SKM-1 (cell line): ENCODE data around the gene IGF2BP1.
"Not testable (repeated sequence)": the region's sequence is repeated elsewhere in the genome, so short reads cannot be mapped to it uniquely, and the experiment has no call there.

Experiments
- DNase-seq: peaks from one replicate; lab custom pipeline; 2025; ENCODE audit not compliant: unreplicated experiment; lab: John Stamatoyannopoulos, UW

Gene IGF2BP1

GRCh38 chr17:49051269-49051668, 54.1 kb downstream of the IGF2BP1 start:
- DNase-seq: no peak

- DNase-seq: no peak
Measured at GRCh38 chr17:49053171-49053829, 56.1 kb downstream of the IGF2BP1 start.

- DNase-seq: no peak
Measured at GRCh38 chr17:49054342-49055092, 57.3 kb downstream of the IGF2BP1 start.

GRCh38 chr17:49055181-49055927, 58.2 kb downstream of the IGF2BP1 start:
- DNase-seq: no peak

GRCh38 chr17:49061524-49061943, 64.3 kb downstream of the IGF2BP1 start:
- DNase-seq: no peak

- DNase-seq: no peak
Measured at GRCh38 chr17:49063652-49064051, 66.5 kb downstream of the IGF2BP1 start.

GRCh38 chr17:49067163-49067562, 70.0 kb downstream of the IGF2BP1 start:
- no peak for DNase-seq

GRCh38 chr17:49069585-49070273, 72.5 kb downstream of the IGF2BP1 start:
- DNase-seq: no peak

- peak; percentile 45 for DNase-seq
Measured at GRCh38 chr17:49071106-49071505, 73.9 kb downstream of the IGF2BP1 start.

- no peak for DNase-seq
Measured at GRCh38 chr17:49074851-49075540, 77.8 kb downstream of the IGF2BP1 start.

- DNase-seq: no peak
Measured at GRCh38 chr17:49076573-49077384, 79.6 kb downstream of the IGF2BP1 start.

GRCh38 chr17:49078248-49078647, 81.1 kb downstream of the IGF2BP1 start:
- no peak for DNase-seq

- no peak for DNase-seq
Measured at GRCh38 chr17:49079840-49080663, 82.9 kb downstream of the IGF2BP1 start.

GRCh38 chr17:49082231-49082630, 85.0 kb downstream of the IGF2BP1 start:
- DNase-seq: no peak

GRCh38 chr17:49085046-49085445, 87.9 kb downstream of the IGF2BP1 start:
- not testable (repeated sequence) for DNase-seq

- no peak for DNase-seq
Measured at GRCh38 chr17:49085565-49086315, 88.6 kb downstream of the IGF2BP1 start.

GRCh38 chr17:49086316-49086605, 89.1 kb downstream of the IGF2BP1 start:
- DNase-seq: no peak

- no peak for DNase-seq
Measured at GRCh38 chr17:49086649-49087048, 89.5 kb downstream of the IGF2BP1 start.
